ENCODE data around the gene SLC52A1. TPM values are rescaled to one million over a fixed set of nuclear protein-coding genes. Genes with fewer than 3 reads are reported as not detected.

The SLC52A1 gene
- polyA plus RNA-seq, 1 of the 3 experiments (the other 2 are of a cell fraction) = 0.49 TPM

- no peak overlapping the region for H3K4me2 ChIP-seq
- H3K79me2 ChIP-seq (ENCODE audit: insufficient read depth) = no peaks in the 10 kb centered on the region
- CTCF ChIA-PET = interaction anchor here (1.2 to 1.8 kb wide), 3 partner anchors 12 to 63 kb away, joined by 3 to 12 read pairs (median 4); partner anchors contain the start of gene CAMTA2
- no peaks in the 10 kb centered on the region for H3K36me3 ChIP-seq (replicated peaks in 1 of 2; ENCODE audit: control insufficient read depth in 1 of 2, insufficient read depth in 2 of 2, low read length in 1 of 2)
- H3K9ac ChIP-seq = no peak overlapping the region
- H4K20me1 ChIP-seq (ENCODE audit: insufficient read depth) = no peaks in the 10 kb centered on the region
- H3K4me1 ChIP-seq (ENCODE audit: control insufficient read depth in 1 of 2, insufficient read depth in 2 of 2, low read depth in 1 of 2, low read length in 1 of 2) = peaks cover 0 to 2% of the 10 kb centered on the region in 2 experiments; a peak in 1 of 4 replicates
- no peak overlapping the region for H3K4me3 ChIP-seq (ENCODE audit: low read depth in 2 of 2, low read length in 1 of 2)
- 81% methylated on average over 9 of the region's 9 CpGs for WGBS (ENCODE audit: low lambda C conversion rate)
- no peaks in the 10 kb centered on the region for H3K27me3 ChIP-seq (ENCODE audit: insufficient read depth)
- H3K9me3 ChIP-seq = no peaks in the 10 kb centered on the region
- no peak overlapping the region for H2AFZ ChIP-seq (ENCODE audit: low read depth)
- POLR2A ChIA-PET = no interaction called here
- no peak for DNase-seq
- H3K27ac ChIP-seq (ENCODE audit: low read depth in 2 of 2, low read length in 1 of 2) = no peak overlapping the region
- no peaks in the 10 kb centered on the region for H3F3A ChIP-seq (replicated peaks; ENCODE audit: insufficient read depth)
- H3K9me2 ChIP-seq = no peaks in the 10 kb centered on the region
- no peak for TF ChIP-seq FOXM1 (IDR thresholded peaks at IDR 0.05; ENCODE audit: low read depth)
- TF ChIP-seq CTCF (IDR thresholded peaks at IDR 0.05) = no peak
- TF ChIP-seq EP300 (IDR thresholded peaks at IDR 0.05; ENCODE audit: borderline replicate concordance in 1 of 2, low read depth in 1 of 2, low read length in 1 of 2) = no peak
- no peak for TF ChIP-seq YY1 (IDR thresholded peaks at IDR 0.05; ENCODE audit: low read depth)
- TF ChIP-seq EZH2phosphoT487 (IDR thresholded peaks at IDR 0.05; ENCODE audit: borderline replicate concordance, low read depth) = no peak
- no peak for TF ChIP-seq GABPA (IDR thresholded peaks at IDR 0.05; ENCODE audit: low read depth)
- no peak for TF ChIP-seq IRF3 (IDR thresholded peaks at IDR 0.05; ENCODE audit: low read depth, low read length)
- no peak for TF ChIP-seq FOSL2 (IDR thresholded peaks at IDR 0.05; ENCODE audit: borderline replicate concordance, low read depth)
- TF ChIP-seq JUND (IDR thresholded peaks at IDR 0.05) = no peak
- no peak for TF ChIP-seq RFX5 (IDR thresholded peaks at IDR 0.05; ENCODE audit: low read length)
- TF ChIP-seq MAX (IDR thresholded peaks at IDR 0.05; ENCODE audit: low read depth) = no peak
- TF ChIP-seq GATA2 (CRISPR knock-in tag; IDR thresholded peaks at IDR 0.05) = no peak
- no peak for TF ChIP-seq NRF1 (IDR thresholded peaks at IDR 0.05; ENCODE audit: low read depth, low read length)
- TF ChIP-seq POLR2AphosphoS5 (IDR thresholded peaks at IDR 0.05; ENCODE audit: low read depth, low read length) = no peak
These were observed 15.1 kb upstream of the SLC52A1 start for GRCh38 chr17:5050278-5050677.

GRCh38 chr17:5049314-5049841, 14.2 kb upstream of the SLC52A1 start:
- Histone ChIP-seq H3K4me3 (ENCODE audit: low read depth in 2 of 2, low read length in 1 of 2) (no peak overlapping the region), H3F3A (replicated peaks; ENCODE audit: insufficient read depth) (no peaks in the 10 kb centered on the region), H3K36me3 (replicated peaks in 1 of 2; ENCODE audit: control insufficient read depth in 1 of 2, insufficient read depth in 2 of 2, low read length in 1 of 2) (no peaks in the 10 kb centered on the region), H3K9me2 (no peaks in the 10 kb centered on the region), H3K79me2 (ENCODE audit: insufficient read depth) (no peaks in the 10 kb centered on the region), H3K9ac (no peak overlapping the region), H3K27ac (ENCODE audit: low read depth in 2 of 2, low read length in 1 of 2) (peak overlapping the region in 1 of 2 experiments; percentile 12; a peak in 1 of 4 replicates), H3K4me1 (ENCODE audit: control insufficient read depth in 1 of 2, insufficient read depth in 2 of 2, low read depth in 1 of 2, low read length in 1 of 2) (peaks cover 0 to 2% of the 10 kb centered on the region in 2 experiments; a peak in 1 of 4 replicates), H3K4me2 (no peak overlapping the region), H3K9me3 (no peaks in the 10 kb centered on the region), H4K20me1 (ENCODE audit: insufficient read depth) (no peaks in the 10 kb centered on the region), H3K27me3 (ENCODE audit: insufficient read depth) (no peaks in the 10 kb centered on the region), H2AFZ (ENCODE audit: low read depth) (peak overlapping the region; percentile 37; the same call in 1 of the 2 replicates)
- no peak for TF ChIP-seq RCOR1 (IDR thresholded peaks at IDR 0.05; ENCODE audit: low read length)
- no peak for TF ChIP-seq REST (IDR thresholded peaks at IDR 0.05; ENCODE audit: low read depth, low read length)
- CTCF ChIA-PET = interaction anchor here (0.9 to 1.8 kb wide), 4 partner anchors 12 to 62 kb away, joined by 3 to 12 read pairs (median 4); partner anchors contain the start of gene CAMTA2
- POLR2A ChIA-PET = no interaction called here
- DNase-seq = no peak
- 70% methylated on average over 5 of the region's 5 CpGs for WGBS (ENCODE audit: low lambda C conversion rate)

All from SK-N-SH (cell line).